Panc1 (cell line): ENCODE data around the gene OOSP4A.

Experiments used
- TCF7L2 ChIP-seq: IDR thresholded peaks from 2 replicates; pipeline ENCODE4 v1.6.1; 2011; ENCODE audit warnings: mild to moderate bottlenecking, low read depth, low read length, inconsistent platforms
- TF ChIP-seq, protein P1 (sequence below): fragments of 450-650 bp; IDR thresholded peaks from 2 replicates; pipeline ENCODE4 v1.5.1; 2017; ENCODE audit warnings: mild to moderate bottlenecking

DNA sequence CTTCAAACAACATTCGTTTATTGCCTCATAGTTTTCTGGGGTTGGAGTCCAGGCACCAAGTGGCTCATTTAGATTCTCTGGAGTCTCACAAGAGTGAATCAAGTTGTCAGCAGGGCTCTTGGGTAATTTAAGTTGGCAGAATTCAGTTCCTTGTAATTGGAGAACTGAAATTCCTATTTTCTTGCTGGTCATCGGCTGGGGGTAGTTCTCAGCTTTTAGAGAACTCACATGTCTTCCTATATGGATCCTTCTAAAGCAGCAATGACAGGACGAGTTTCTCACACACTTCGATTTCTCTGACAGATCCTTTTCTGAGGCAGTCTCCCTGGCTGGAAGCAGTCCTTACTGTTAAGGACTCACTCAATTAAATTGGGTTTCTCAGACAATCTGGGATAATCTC lies 35.9 kb downstream of the OOSP4A start:
- TF ChIP-seq, protein P1, sequence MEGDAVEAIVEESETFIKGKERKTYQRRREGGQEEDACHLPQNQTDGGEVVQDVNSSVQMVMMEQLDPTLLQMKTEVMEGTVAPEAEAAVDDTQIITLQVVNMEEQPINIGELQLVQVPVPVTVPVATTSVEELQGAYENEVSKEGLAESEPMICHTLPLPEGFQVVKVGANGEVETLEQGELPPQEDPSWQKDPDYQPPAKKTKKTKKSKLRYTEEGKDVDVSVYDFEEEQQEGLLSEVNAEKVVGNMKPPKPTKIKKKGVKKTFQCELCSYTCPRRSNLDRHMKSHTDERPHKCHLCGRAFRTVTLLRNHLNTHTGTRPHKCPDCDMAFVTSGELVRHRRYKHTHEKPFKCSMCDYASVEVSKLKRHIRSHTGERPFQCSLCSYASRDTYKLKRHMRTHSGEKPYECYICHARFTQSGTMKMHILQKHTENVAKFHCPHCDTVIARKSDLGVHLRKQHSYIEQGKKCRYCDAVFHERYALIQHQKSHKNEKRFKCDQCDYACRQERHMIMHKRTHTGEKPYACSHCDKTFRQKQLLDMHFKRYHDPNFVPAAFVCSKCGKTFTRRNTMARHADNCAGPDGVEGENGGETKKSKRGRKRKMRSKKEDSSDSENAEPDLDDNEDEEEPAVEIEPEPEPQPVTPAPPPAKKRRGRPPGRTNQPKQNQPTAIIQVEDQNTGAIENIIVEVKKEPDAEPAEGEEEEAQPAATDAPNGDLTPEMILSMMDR = no peak
- TF ChIP-seq TCF7L2 = no peak
